A673 (cell line): ENCODE measurements around the gene DPM1.

Experiments
- CTCF ChIP-seq: fragments of 300-800, 200-600 bp; sonication (generic); conservative IDR thresholded peaks from 2 replicates; pipeline ENCODE4 v1.5.1; 2017; ENCODE audit warnings: low read depth, mild to moderate bottlenecking, antibody characterized with exemption, low read length, moderate library complexity, mixed read lengths
- EZH2 ChIP-seq: fragments of 200-600 bp; sonication (generic); IDR thresholded peaks from 2 replicates; pipeline ENCODE4 v1.6.1; 2017; ENCODE audit warnings: borderline replicate concordance, low read depth, mild to moderate bottlenecking, mixed read lengths, antibody characterized with exemption, low read length; ENCODE audit not compliant: poor library complexity, severe bottlenecking

- TF ChIP-seq CTCF (no peak), EZH2 (no peak)
These were observed 4.5 kb downstream of the DPM1 start for GRCh38 chr20:50953821-50954220.
